GM21737 (cell line): ENCODE results near the gene EEFSEC.

Experiments used
- ATAC-seq: cut with Tn5 transposase; IDR thresholded peaks from one replicate; pipeline ENCODE4 v1.9.1; 2021; ENCODE audit warnings: mild to moderate bottlenecking, moderate library complexity; ENCODE audit not compliant: unreplicated experiment

EEFSEC gene

GRCh38 chr3:128214056-128214455, 60.8 kb downstream of the EEFSEC start:
- ATAC-seq = no peak

- ATAC-seq = no peak
Measured at GRCh38 chr3:128215290-128215689, 62.0 kb downstream of the EEFSEC start.

- ATAC-seq = no peak
Measured at GRCh38 chr3:128215800-128216495, 62.7 kb downstream of the EEFSEC start.

GRCh38 chr3:128217702-128218547, 64.6 kb downstream of the EEFSEC start:
- ATAC-seq = no peak

- no peak for ATAC-seq
Measured at GRCh38 chr3:128218548-128219257, 65.4 kb downstream of the EEFSEC start.

- no peak for ATAC-seq
Measured at GRCh38 chr3:128221328-128221727, 68.0 kb downstream of the EEFSEC start.

- ATAC-seq = no peak
Measured at GRCh38 chr3:128222796-128223385, 69.6 kb downstream of the EEFSEC start.

- no peak for ATAC-seq
Measured at GRCh38 chr3:128226186-128226725, 73.0 kb downstream of the EEFSEC start.

GRCh38 chr3:128226795-128227395, 73.6 kb downstream of the EEFSEC start:
- ATAC-seq = no peak

- no peak for ATAC-seq
Measured at GRCh38 chr3:128227507-128227906, 74.2 kb downstream of the EEFSEC start.

GRCh38 chr3:128228366-128228910, 75.2 kb downstream of the EEFSEC start:
- ATAC-seq = no peak

- ATAC-seq = no peak
Measured at GRCh38 chr3:128229106-128229857, 76.0 kb downstream of the EEFSEC start.

- ATAC-seq = no peak
Measured at GRCh38 chr3:128231606-128232005, 78.3 kb downstream of the EEFSEC start.

GRCh38 chr3:128232376-128233178, 79.3 kb downstream of the EEFSEC start:
- ATAC-seq = no peak

- no peak for ATAC-seq
Measured at GRCh38 chr3:128235207-128235926, 82.1 kb downstream of the EEFSEC start.

- ATAC-seq = no peak
Measured at GRCh38 chr3:128236657-128237056, 83.4 kb downstream of the EEFSEC start.

- ATAC-seq = no peak
Measured at GRCh38 chr3:128237348-128238183, 84.3 kb downstream of the EEFSEC start.
